Subcutaneous adipose tissue (tissue), 4 donors: ENCODE data around the gene BACH2. TPM values are rescaled to one million over a fixed set of nuclear protein-coding genes. Genes with fewer than 3 reads are reported as not detected.

Experiments used
- CTCF ChIP-seq: fragments of 450-650 bp; IDR thresholded peaks from one replicate; pipeline ENCODE4 v1.5.1; 2016; ENCODE audit warnings: low read depth, mild to moderate bottlenecking, control low read depth, antibody characterized with exemption, moderate library complexity
- total RNA-seq, 4 donors: library from RNA; depleted of rRNA; stranded (reverse); fragments of >200 nt; gene quantifications; one replicate each; pipeline ENCODE4 v1.1.0, GENCODE V29; 2016

The BACH2 gene
- total RNA-seq, 4 donors from 2014 or later = 1.7 to 15.4 (median 3.9) TPM

- no peak for TF ChIP-seq CTCF
Measured at GRCh38 chr6:90192857-90193256, 103.8 kb downstream of the BACH2 start.

- no peak for TF ChIP-seq CTCF
Measured at GRCh38 chr6:90190752-90191395, 105.8 kb downstream of the BACH2 start.

DNA sequence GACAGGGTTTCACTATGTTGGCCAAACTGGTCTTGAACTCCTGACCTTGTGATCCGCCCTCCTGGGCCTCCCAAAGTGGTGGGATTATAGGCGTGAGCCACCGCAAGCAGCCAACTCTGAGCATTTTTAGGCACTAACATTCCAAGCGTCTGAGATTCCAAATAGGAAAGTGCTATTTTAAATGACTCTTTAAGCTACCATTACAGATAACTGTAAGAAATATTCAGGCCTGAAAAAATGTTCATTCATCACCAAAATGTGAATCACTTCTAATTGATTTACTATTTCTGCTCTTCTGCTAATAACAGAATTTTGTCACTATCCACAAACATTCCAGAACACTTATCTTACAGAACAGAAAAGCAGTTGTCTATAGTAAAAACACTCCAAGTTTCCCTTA, 106.5 kb downstream of the BACH2 start:
- no peak for TF ChIP-seq CTCF

DNA sequence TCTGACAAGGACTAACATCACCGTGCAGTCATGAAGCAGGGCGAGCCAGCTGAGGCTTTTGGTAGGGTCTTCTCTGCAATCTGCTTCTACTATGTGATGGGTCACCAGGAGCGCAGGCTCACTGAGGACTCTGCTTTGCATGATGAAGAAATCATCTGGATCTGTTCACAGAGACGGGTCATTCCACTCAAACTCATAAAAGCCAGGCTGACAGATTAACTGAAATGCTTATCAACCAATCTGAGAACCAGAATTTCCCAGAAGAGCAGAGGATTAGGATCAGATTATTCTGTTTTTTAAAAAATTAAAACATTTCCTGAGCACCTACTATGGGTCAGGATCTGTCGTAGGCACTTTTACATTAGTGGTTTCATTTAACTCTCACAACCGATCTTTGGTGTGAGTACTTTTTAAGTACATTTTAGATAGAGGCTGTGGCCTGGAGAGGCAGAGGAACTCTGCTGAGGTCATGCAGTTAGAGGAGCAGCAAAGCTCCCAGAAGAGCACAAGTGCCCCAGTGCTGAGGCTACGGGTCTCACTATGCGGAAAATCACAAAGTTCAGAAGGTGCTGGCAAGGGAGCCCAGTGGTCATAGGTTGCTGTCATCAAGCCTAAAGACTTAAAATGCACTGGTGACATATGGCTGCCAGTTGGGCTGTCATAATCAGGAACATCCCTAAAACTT, 109.1 kb downstream of the BACH2 start:
- TF ChIP-seq CTCF = no peak

GRCh38 chr6:90186637-90187371, 109.8 kb downstream of the BACH2 start:
- no peak for TF ChIP-seq CTCF

DNA sequence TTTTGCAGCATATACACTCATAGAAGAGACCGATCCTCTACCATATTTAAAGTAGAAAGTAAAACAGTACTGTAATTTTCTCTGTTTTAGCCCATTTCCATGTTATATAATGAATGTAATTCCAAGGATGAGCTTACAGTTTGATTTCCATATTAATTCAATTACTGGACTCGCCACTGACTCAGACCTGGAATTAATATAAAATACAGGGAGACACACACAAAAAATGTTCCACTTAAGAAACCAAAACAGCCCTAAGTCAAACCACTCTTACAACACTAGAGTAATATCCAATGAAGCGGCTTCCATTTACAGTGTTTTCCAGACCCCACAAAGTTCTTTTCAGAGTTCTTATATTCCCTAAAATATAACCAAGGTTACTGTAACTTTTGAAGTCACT, 110.6 kb downstream of the BACH2 start:
- no peak for TF ChIP-seq CTCF
